Ovary (tissue), 3 donors: ENCODE measurements around the gene FBXO2.

Source experiments
- EP300 ChIP-seq: sonication (generic); formaldehyde crosslinking; IDR thresholded peaks from one replicate; pipeline ENCODE4 v1.6.1; 2017; ENCODE audit warnings: antibody characterized with exemption
- POLR2A ChIP-seq: fragments of 450-650 bp; IDR thresholded peaks from one replicate; pipeline ENCODE4 v1.6.1; 2017; ENCODE audit warnings: antibody characterized with exemption, mild to moderate bottlenecking, moderate library complexity
- TF ChIP-seq, protein P1 (sequence below), 3 donors: fragments of 450-650 bp in 2 of 3; fragments of 200-600 bp in 1 of 3; IDR thresholded peaks; one replicate each; pipeline versions ENCODE4 v1.5.1 to v1.8.0; 2016 to 2022; ENCODE audit warnings: antibody characterized with exemption in 3 of 3, mild to moderate bottlenecking in 1 of 3
- donor health status: DM: no; HTN: no; CAD: no.

DNA sequence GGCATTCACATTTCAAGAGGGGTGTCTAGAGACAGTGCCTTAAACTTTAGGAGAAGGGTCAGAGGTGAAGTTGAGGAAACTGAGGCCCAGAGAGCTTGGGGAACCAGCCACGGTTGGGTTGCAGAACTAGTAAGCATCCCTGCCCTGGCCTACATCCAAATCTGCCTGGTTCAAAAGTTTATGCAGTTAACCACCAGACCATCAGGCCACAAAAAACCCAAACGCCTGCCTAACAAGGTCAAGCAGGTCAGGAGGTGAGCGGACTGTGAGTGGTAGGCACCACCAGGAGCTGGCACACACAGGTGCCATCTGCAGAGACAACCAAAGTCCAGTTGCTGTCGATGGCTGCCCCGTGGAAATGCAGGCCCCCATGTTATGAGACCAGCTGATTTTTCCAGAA, 51.2 kb downstream of the FBXO2 start:
- TF ChIP-seq POLR2A (no peak), EP300 (no peak)
- TF ChIP-seq, protein P1, sequence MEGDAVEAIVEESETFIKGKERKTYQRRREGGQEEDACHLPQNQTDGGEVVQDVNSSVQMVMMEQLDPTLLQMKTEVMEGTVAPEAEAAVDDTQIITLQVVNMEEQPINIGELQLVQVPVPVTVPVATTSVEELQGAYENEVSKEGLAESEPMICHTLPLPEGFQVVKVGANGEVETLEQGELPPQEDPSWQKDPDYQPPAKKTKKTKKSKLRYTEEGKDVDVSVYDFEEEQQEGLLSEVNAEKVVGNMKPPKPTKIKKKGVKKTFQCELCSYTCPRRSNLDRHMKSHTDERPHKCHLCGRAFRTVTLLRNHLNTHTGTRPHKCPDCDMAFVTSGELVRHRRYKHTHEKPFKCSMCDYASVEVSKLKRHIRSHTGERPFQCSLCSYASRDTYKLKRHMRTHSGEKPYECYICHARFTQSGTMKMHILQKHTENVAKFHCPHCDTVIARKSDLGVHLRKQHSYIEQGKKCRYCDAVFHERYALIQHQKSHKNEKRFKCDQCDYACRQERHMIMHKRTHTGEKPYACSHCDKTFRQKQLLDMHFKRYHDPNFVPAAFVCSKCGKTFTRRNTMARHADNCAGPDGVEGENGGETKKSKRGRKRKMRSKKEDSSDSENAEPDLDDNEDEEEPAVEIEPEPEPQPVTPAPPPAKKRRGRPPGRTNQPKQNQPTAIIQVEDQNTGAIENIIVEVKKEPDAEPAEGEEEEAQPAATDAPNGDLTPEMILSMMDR (IDR thresholded peaks at IDR 0.05), result no peak
